ENCODE data around the gene TNS2.
A peak's percentile ranks its signal among the peaks of the same experiment; 100 is the strongest.

Gene TNS2

GRCh38 chr12:53056901-53057300 is 7.0 kb downstream of the TNS2 start:
- DNase-seq = no peak

GRCh38 chr12:53057816-53058500 is 8.1 kb downstream of the TNS2 start:
- no peak for DNase-seq

- DNase-seq = no peak
Observed at GRCh38 chr12:53058674-53059433, 9.0 kb downstream of the TNS2 start.

- DNase-seq = no peak
Observed at GRCh38 chr12:53059434-53060063, 9.7 kb downstream of the TNS2 start.

- DNase-seq = no peak
Observed at GRCh38 chr12:53060064-53060720, 10.3 kb downstream of the TNS2 start.

GRCh38 chr12:53060721-53061276 is 10.9 kb downstream of the TNS2 start:
- DNase-seq = no peak

DNA sequence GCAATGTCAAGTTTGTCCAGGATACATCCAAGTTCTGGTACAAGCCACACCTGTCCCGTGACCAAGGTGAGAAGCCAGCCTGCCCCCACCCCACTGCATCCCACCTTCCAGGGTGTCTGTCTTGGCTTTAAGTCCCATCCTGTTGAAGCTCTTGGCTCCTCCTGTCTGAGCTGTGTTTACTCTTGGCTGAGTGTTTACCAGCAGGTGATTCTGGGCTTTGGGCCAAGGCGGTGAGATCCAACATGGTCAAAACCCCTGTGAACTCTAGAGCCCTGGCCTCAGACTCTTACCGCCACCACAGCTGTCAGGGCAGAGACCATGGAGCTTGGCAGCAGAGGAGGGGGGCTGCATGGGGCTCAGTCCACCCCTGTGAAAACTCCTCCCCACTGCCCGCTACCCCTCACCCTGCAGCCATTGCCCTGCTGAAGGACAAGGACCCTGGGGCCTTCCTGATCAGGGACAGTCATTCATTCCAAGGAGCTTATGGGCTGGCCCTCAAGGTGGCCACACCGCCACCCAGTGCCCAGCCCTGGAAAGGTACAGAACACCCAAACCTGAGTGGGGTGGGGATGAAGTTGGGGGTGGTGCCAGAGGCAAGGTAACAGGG is 11.6 kb downstream of the TNS2 start:
- no peak for DNase-seq

DNA sequence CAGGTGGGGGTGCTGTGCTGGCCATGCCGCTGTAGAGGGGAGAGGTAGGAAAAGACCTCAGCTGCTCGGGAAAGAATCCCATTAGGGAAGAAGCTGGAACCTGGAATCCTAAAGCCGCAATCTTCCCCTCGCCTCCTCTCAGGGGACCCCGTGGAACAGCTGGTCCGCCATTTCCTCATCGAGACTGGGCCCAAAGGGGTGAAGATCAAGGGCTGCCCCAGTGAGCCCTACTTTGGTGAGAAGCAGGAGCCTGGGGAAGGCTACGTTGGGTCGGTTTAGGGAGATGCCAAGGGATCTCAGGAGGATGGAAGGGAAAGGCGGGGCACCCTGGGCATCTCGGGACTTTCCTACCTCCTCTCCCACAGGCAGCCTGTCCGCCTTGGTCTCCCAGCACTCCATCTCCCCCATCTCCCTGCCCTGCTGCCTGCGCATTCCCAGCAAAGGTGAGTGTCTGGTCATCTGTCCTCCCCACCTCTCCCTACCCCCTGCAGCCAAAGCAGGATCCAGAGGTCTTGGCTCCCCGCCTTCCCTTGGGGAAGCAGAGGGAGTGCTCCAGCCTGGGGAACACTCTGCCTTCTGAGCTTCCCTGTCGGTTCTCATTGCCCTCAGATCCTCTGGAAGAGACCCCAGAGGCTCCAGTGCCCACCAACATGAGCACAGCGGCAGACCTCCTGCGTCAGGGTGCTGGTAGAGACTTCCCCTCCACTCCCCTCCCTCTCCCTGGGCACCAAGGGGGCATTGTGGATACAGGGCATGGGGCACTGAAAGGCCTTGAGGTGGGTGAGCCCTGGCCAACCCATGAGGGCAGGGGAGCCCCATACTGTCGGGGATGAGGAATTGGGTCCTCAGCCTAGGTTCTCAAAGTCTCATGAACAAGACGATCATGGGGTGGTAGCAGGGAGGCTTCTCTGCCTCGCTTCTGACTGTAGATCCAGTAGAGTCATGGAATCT is 12.4 kb downstream of the TNS2 start:
- DNase-seq = no peak

DNA sequence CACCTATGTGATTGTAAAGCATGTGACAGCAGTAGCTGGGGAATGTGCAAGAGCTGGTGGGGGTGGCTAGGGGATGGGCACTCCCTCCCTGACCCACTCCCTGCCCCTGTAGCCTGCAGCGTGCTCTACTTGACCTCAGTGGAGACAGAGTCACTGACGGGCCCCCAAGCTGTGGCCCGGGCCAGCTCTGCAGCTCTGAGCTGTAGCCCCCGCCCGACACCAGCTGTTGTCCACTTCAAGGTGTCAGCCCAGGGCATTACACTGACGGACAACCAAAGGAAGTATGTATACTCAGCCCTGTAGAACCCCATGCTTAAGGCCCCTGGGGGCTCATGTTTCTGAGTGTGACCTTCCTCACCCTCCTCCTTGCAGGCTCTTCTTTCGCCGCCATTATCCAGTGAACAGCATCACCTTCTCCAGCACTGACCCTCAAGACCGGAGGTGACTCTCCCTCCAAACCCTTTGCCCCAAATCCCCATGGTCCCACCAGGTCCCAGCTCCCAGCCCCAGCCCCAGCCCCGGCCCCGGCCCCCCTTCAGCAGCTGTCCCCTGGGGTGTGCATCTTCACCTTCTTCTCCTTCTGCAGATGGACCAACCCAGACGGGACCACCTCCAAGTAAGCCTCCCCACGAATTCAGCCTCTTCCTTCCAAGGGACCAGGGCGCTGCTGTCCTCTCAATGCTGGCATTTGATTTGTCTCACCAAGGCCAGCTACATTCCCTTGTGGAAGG is 13.3 kb downstream of the TNS2 start:
- no peak for DNase-seq

DNA sequence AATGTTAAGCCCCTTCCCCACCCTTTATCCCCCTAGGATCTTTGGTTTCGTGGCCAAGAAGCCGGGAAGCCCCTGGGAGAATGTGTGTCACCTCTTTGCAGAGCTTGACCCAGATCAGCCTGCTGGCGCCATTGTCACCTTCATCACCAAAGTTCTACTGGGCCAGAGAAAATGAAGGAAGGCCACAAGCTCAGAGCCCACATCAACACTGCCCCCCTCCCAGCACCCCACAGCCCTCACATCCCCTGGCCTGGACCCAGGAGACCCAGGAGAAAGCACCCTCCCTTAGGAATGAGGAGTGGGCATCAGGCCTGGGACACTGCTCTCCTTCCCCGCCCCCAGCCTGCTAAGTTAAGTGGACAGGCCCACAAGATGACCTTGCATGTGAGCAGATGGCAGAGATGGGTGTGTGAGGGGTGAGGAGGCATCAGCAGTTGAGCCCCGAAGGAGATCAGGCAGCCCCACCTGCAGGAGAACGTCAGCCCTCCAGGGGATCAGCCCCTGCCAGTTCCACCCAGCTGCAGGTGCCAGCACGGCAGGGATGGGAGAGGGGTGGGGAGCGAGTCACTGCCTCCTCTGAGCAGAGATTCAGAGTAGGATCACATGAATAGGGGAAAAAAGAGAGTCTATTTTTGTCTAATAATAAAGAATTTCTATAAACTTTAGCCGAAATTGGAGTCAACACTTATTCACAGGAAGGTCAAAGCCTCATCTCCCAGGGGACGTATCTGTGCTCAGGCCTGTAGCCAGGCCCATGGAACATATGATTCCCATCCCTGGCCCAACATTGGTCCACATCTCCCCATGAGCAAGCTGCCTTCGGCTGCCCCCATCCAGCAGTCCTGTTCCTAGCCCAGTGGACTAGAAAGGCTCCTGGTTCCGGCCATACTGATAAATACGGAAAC is 14.1 kb downstream of the TNS2 start:
- no peak for DNase-seq

- no peak for DNase-seq
Observed at GRCh38 chr12:53064613-53065436, 15.0 kb downstream of the TNS2 start.

DNA sequence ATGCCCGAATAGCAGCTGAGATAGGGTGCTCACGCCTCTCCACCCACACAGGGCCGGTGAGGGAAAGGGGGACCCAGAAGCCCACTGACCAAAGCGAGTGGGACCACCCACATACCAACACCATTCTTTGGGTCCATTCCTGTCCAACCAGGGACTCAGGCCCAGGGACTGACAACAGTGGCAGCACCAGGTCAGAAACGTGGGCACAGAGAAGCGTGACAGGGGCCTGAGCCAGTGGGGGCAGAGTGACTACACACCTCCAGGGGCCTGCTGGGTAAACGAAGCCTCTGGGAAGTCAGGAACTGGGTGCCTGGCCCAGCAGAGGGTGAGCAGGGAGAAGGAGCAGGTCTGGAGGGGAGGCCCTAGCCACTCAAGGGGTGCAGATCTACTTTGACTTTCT is 15.6 kb downstream of the TNS2 start:
- no peak for DNase-seq

DNA sequence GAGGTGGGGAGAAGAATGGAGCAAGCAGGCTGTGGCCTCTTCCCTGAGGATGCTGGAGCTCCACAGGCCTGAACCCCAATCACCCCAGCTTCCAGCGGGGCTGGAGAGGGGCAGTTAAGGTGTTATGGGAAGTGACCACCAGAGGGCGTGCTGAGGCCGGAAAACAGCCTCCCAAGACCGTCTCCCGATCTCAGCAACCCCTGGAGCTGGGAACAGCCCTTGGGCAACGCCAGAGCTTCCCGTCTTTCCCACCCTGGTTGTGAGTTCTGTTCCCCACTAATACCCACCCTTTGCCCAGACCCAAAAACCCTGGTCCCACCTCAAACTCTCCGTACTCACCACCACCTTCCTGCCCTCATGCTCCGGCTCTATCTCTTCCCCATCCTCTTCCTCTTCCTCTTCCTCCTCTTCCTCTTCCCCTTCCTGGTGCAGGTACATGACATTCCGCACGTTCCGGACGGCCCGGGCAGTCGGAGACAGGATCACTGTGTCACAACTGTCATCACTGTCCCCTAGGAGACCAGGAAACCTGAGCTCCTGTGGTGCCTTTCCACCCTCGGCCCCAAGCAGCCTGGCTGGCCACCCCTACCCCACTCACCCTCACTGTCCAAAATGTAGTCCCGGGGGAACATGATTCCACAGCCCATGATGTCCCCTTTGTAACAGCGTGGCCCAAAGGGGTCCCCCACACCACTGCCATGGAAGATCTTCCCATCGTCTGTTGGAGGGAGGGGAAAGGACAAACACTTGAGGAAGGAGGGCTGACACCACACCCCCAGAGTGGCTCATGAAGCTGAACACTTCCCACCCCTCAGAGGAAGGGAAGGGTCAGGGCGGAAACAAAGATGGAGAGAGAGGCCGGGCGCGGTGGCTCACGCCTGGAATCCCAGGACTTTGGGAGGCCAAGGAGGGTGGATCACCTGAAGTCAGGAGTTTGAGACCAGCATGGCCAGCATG is 16.4 kb downstream of the TNS2 start:
- peak; percentile 73 for DNase-seq

- DNase-seq = no peak
Observed at GRCh38 chr12:53067074-53067992, 17.5 kb downstream of the TNS2 start.

DNA sequence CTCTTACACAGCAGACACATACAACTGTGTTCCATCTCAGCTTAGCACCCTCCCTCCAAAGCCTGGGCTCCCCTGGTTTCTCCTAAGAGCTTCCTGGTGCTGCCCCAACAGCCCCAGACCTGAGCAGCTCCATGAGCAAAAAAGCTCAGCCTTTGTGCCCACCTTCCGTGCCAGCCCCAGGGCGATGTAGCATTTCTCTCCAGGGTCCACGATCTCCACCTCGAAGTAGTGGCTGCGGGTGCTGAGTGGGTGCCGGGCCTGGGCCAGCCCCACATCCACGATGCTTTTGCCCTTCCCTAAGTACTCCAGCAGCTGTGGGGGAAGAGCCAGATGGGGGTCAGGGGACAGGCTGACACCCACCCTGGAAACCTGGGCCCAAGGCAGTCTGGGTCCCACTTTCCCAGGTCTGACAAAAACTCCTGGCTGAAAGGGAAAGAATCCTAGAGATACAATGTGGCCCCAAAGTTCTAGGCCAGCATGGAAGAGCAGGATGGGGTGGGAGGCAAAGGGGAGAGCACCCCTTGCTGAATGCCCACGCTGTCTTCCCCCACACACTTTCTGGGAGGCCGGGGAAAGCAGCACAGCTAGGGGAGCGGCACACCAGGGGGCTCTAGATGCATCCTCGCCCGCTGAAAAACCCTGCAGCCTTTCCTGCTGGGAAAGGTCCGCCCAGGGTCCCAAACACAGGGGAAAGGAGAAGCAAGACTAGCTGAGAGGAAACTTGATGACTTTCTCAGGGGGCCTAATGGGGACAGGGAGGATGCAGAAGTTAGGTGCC is 18.3 kb downstream of the TNS2 start:
- no peak for DNase-seq

Measured in activated CD8-positive, alpha-beta memory T cell treated with anti-CD3 and anti-CD28 coated beads, Interleukin-2, amount 50 U/mL, for 4 hours (primary cell).